NCI-H1092 (cell line): Measurements from ENCODE around the gene DISC1.
A peak's percentile ranks its signal among the peaks of the same experiment; 100 is the strongest.
"Not testable (repeated sequence)": the region's sequence is repeated elsewhere in the genome, so short reads cannot be mapped to it uniquely, and the experiment has no call there.

Experiments used
- DNase-seq: peaks from one replicate; lab custom pipeline; 2025; lab: John Stamatoyannopoulos, UW

The DISC1 gene

DNA sequence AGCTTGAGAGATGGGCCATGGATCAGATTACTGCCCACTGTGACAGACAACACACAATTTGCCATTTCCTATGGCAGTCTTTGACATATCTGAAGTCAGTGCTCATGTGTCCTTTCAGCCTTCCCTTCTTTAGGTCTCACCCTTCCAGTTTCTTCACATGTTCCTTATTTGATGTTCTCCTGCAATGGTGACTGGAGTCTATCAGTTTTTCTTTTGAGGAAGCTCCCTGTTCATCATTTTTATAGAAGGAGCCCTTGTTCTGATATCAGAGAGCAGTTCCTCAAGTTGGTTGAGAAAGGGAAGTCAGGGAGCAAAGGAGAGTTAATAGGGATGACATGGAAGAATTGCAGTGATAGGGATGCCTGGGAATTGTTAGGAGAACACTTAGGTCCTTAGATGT lies 42.2 kb downstream of the DISC1 start:
- no peak for DNase-seq

DNA sequence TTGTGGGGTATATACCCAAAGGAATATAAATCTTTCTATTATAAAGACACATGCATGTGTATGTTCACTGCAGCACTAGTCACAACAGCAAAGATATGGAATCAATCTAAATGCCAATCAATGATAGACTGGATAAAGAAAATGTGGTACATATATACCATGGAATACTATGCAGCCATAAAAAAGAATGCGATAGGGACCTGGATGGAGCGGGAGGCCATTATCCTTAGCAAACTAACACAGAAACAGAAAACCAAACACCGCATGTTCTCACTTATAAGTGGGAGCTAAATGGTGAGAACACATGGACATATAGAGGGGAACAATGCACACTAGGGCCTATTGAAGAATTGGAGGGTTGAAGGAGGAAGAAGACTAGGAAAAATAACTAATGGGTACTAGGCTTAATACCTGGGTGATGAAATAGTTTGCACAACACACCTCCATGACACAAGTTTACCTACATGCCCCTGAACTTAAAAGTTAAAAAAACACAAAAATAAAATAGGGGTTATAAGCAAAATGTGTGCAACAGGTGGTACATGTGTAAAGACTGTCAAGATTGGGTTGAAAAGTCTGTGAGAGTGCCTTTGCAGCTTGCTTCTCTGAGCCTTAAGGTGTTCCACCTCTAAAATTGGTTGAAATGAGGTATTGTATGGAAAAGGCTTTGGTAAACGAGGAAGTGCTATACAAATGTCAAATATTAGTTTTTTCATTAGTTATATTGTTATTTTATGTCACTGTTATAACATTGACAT lies 43.5 kb downstream of the DISC1 start:
- DNase-seq, result not testable (repeated sequence)

DNA sequence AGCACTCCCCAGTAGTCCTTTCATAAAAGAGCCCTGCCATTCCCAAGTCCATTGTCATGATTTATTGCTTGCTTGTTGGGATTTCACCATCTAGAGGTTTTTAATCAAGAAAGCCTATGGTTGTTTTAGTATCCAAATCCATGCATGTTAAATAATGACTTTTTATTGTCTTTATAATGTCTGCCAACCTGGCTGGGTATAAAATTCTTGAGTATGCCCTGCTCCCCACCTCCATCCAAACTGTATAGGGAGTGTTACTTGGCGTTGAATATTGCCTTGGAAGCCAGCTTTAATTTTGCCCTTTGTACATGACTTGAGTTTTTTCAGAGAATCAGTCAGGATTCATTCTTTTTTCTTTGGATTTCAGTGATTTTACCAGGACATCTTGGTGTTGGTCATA lies 44.2 kb downstream of the DISC1 start:
- no peak for DNase-seq

DNA sequence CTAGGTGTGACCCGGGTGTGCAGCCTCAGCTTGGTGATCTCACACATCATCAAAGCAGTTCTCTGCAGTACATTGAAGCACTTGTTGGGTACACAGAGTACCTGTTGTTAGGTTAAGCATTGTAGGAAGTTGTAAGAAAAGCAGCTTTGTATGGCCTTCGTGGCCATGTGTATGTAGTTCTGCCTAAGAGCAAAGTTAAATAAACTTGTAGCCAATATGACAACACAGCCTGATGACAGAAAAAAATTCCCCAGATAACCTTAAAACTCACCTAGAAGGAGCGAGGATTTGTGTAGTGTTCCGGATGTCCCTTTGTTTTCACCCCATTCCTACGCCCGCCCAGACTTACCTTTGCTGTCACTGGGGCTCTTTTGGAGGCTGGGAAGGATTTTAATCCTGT lies 48.0 kb downstream of the DISC1 start:
- DNase-seq, result no peak

- no peak for DNase-seq
Observed at GRCh38 chr1:231676487-231676886, 49.9 kb downstream of the DISC1 start.

GRCh38 chr1:231677442-231677841 lies 50.9 kb downstream of the DISC1 start:
- DNase-seq, result no peak

GRCh38 chr1:231678011-231678432 lies 51.4 kb downstream of the DISC1 start:
- no peak for DNase-seq

DNA sequence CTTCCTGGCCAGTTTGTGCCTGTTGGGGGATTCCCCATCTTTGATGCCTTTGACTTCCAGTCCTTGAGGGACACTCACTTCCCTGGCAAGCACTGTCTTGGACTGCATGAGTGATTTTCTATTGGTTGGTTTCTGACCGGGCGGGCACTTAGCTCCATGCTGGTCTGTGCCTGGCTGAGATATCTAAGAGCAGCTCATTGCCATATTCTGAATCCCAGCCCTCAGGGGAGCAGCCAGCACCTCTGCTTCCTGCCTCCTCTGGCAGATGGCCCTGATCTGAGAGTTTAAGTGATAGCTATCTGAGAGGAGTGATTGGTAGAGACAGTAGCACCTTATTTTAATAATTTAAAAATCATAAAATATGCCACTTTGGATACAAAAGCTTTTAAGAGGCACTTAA lies 52.5 kb downstream of the DISC1 start:
- DNase-seq, result peak; percentile 58

DNA sequence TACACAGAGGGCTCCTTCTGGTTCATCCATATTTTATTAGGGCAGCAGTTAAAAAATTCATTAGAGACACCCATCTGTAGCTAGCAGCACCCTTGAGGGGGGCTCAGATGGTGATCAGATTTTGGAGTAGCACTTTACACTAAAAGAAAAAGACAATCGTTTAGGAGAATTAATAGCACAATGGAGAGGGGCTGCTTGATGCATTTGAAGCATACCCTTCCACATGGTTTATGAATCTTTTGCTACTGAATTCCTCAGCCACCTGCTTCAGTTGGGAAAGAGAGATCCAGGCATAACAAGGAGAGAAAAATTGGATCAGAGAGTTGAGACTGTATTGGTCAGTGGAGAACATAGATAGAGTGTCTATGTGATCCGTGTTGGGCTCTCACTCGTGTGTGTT lies 54.4 kb downstream of the DISC1 start:
- DNase-seq, result no peak

GRCh38 chr1:231682779-231683178 lies 56.2 kb downstream of the DISC1 start:
- no peak for DNase-seq

GRCh38 chr1:231683439-231684165 lies 57.0 kb downstream of the DISC1 start:
- DNase-seq, result peak; percentile 83

DNA sequence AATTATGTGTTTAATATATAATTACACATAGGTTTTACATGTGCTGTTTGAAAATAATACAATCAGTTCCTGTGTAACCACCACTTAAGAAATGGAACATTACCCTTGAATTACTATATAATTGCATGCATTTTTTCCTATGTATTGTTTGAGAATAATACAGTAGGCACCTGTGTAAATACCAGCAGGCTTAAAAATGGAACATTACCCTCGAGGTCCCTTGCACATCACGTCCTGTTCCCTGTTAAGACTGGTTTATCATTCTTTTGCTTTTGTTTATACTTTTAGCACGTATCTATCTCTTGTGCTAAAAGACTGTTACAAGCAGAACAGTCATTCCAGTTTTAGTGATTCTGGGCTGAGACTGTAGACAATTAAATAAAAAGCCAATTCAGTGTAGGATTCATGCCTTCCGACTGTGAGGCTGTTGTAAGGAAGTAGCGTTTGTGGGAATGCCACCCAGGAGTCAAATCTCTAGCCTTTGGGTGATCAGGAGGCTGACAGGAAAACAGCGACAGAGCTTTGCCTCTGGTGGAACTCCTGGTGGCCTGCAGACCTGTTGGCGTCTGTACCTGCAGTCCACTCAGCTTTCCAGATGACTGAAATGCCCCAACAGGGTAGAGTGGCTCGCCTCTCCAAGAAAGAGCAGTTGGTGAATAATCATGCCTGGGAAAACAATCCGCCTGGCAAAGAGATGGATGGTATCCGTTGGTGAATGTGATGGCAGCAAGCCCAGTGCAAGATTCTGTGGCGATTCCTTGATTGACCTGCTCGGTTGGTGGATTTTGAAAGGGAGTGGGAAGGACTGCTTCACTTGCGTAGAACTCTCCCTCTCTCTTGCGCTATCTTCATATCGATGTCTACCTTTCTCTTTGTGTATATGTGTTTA lies 58.0 kb downstream of the DISC1 start:
- peak; percentile 89 for DNase-seq

DNA sequence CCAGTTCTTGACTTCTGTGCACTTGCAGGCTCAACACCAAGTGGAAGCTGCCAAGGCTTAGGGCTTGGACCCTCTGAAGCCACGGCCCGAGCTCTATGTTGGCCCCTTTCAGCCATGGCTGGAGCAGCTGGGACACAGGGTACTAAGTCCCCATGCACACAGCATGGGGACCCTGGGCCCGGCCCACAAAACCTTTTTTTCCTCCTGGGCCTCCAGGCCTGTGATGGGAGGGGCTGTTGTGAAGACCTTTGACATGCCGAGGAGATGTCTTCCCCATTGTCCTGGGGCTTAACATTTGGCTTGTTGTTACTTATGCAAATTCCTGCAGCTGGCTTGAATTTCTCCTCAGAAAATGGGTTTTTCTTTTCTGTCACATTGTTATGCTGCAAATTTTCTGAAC lies 59.8 kb downstream of the DISC1 start:
- no peak for DNase-seq

- no peak for DNase-seq
Observed at GRCh38 chr1:231688989-231689388, 62.4 kb downstream of the DISC1 start.

DNA sequence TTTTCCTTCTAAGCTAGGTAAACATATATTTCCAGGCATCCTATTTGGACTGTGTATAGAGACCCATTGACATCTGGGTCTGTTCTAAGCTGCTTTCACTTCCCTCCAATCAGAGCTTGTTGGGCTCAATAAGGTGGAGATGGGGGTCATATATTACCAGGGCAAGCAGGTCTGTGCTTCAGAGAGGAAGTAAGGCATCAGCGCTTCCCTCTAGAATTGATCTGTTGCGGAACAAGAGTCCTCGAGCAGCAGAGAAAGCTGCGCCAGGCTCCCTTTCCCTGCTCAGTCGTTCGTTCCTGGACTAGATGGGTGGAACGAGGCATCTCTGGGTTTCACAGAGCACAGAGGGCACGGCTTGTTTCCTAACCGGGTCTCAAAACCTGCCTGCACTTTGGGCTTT lies 63.5 kb downstream of the DISC1 start:
- no peak for DNase-seq

- no peak for DNase-seq
Observed at GRCh38 chr1:231691618-231692259, 65.1 kb downstream of the DISC1 start.

GRCh38 chr1:231693361-231694074 lies 66.9 kb downstream of the DISC1 start:
- DNase-seq, result no peak

DNA sequence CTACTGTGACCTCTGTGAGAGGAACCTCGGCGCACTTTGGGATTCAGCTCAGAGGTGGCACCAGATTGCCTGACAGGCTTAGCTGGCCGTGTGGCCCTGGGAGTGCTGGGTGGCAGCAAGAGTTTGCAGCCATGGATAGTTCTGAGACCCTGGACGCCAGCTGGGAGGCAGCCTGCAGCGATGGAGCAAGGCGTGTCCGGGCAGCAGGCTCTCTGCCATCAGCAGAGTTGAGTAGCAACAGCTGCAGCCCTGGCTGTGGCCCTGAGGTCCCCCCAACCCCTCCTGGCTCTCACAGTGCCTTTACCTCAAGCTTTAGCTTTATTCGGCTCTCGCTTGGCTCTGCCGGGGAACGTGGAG lies 67.5 kb downstream of the DISC1 start:
- DNase-seq, result no peak

DNA sequence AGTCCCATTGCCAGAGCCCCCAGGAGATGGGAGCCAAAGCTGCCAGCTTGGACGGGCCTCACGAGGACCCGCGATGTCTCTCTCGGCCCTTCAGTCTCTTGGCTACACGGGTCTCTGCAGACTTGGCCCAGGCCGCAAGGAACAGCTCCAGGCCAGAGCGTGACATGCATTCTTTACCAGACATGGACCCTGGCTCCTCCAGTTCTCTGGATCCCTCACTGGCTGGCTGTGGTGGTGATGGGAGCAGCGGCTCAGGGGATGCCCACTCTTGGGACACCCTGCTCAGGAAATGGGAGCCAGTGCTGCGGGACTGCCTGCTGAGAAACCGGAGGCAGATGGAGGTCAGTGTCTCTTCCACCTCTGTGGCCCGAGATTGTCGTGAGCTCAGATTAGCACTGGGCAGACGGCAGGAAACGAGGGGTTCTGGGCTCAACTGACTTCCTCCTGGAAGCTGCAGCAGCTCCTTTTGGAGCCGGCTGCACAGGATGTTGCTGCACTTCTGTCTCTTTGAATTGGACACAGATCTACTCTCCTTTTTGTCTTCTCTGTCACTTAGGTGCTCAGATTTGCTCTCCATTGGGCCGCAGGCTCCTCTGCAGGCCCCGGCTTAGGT lies 68.0 kb downstream of the DISC1 start:
- no peak for DNase-seq

GRCh38 chr1:231695439-231696255 lies 69.1 kb downstream of the DISC1 start:
- peak; percentile 40 for DNase-seq
